DOHH2 (cell line): ENCODE results near the gene LILRB2.

ENCODE experiments used
- EZH2phosphoT487 ChIP-seq: fragments of 200-600 bp; sonication (generic); IDR thresholded peaks from 2 replicates; pipeline ENCODE4 v1.6.1; 2017; ENCODE audit warnings: borderline replicate concordance, mild to moderate bottlenecking, antibody characterized with exemption, low read length, moderate library complexity, mixed read lengths
- TF ChIP-seq, protein P1 (sequence below): fragments of 200-600 bp; sonication (generic); IDR thresholded peaks from one replicate; pipeline ENCODE4 v1.5.1; 2014; ENCODE audit warnings: antibody characterized with exemption, mild to moderate bottlenecking, low read depth, low read length; ENCODE audit not compliant: poor library complexity, severe bottlenecking

DNA sequence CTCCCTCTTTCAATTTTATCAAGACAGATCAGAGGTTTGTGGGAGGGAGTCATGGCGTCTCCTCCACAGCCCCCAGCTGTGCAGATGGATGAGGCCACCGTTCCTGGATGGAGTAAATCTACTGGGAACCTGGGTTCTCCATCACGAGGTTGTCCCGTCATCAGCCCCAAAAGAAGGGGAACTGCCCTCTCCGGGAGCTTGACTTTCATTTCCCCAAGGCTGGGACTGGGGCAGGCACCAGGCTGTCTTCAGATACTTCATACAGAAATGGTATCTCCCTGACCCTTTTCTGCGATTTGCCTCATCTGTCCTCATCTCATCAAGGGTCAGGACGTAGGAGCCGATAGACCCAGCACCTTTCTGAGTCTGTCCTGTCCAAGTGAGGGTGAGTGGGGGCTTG, 9.8 kb downstream of the LILRB2 start:
- TF ChIP-seq, protein P1, sequence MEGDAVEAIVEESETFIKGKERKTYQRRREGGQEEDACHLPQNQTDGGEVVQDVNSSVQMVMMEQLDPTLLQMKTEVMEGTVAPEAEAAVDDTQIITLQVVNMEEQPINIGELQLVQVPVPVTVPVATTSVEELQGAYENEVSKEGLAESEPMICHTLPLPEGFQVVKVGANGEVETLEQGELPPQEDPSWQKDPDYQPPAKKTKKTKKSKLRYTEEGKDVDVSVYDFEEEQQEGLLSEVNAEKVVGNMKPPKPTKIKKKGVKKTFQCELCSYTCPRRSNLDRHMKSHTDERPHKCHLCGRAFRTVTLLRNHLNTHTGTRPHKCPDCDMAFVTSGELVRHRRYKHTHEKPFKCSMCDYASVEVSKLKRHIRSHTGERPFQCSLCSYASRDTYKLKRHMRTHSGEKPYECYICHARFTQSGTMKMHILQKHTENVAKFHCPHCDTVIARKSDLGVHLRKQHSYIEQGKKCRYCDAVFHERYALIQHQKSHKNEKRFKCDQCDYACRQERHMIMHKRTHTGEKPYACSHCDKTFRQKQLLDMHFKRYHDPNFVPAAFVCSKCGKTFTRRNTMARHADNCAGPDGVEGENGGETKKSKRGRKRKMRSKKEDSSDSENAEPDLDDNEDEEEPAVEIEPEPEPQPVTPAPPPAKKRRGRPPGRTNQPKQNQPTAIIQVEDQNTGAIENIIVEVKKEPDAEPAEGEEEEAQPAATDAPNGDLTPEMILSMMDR, result no peak
- TF ChIP-seq EZH2phosphoT487, result no peak
